K562 (cell line): ENCODE measurements around the gene RFC2. TPM values are rescaled to one million over a fixed set of nuclear protein-coding genes. Genes with fewer than 3 reads are reported as not detected.

Source experiments
- CREB1 ChIP-seq, 2 experiments: sonication (generic) in 1 of 2; formaldehyde crosslinking in 1 of 2; IDR thresholded peaks; 2 replicates each; pipeline versions ENCODE4 v1.6.1 to v1.8.0; 2012 to 2022; ENCODE audit warnings: inconsistent platforms in 1 of 2, mild to moderate bottlenecking in 1 of 2, missing genetic modification reagents in 1 of 2, moderate library complexity in 1 of 2
- CTCF ChIP-seq, 3 experiments: IDR thresholded peaks in 2 of 3; conservative IDR thresholded peaks in 1 of 3; 2 replicates each; pipeline ENCODE4 v1.5.1; 2011 to 2012; ENCODE audit warnings: low read length in 3 of 3, mild to moderate bottlenecking in 3 of 3, control low read depth in 2 of 3, improper control_type of control experiment in 1 of 3, inconsistent platforms in 1 of 3, low read depth in 1 of 3, mixed read lengths in 1 of 3, moderate library complexity in 1 of 3; ENCODE audit not compliant: insufficient read depth in 2 of 3
- ETS1 ChIP-seq: conservative IDR thresholded peaks from 2 replicates; pipeline ENCODE4 v1.6.1; 2011; ENCODE audit warnings: low read depth, mild to moderate bottlenecking, low read length; ENCODE audit not compliant: control insufficient read depth
- KDM5B ChIP-seq: fragments of 200-600 bp; sonication (generic); IDR thresholded peaks from 2 replicates; pipeline ENCODE4 v1.6.1; 2012; ENCODE audit warnings: low read depth, mild to moderate bottlenecking, moderate library complexity, low read length, control low read depth, inconsistent platforms; ENCODE audit not compliant: insufficient replicate concordance
- MCM5 ChIP-seq: fragments of 450-650 bp; IDR thresholded peaks from 2 replicates; pipeline ENCODE4 v1.6.1; 2016; ENCODE audit warnings: low read depth
- PHF8 ChIP-seq: fragments of 200-600 bp; sonication (generic); IDR thresholded peaks from 2 replicates; pipeline ENCODE4 v1.6.1; 2012; ENCODE audit warnings: mixed run types, mild to moderate bottlenecking, inconsistent platforms, low read length, moderate library complexity, borderline replicate concordance
- RB1 ChIP-seq: fragments of 450-650 bp; IDR thresholded peaks from 2 replicates; pipeline ENCODE4 v1.6.1; 2017; ENCODE audit warnings: low read depth, mild to moderate bottlenecking
- RHOXF2B ChIP-seq: fragments of 250-450 bp; sonication (Bioruptor Pico); conservative IDR thresholded peaks from 2 replicates; pipeline ENCODE4 v1.5.1; 2021
- TGIF2 ChIP-seq: sonication (generic); formaldehyde crosslinking; IDR thresholded peaks from 2 replicates; pipeline ENCODE4 v1.8.1; 2022; ENCODE audit warnings: mild to moderate bottlenecking, missing genetic modification reagents, moderate library complexity
- TOE1 ChIP-seq, 2 experiments: fragments of 450-650 bp in 1 of 2; sonication (generic) in 1 of 2; formaldehyde crosslinking in 1 of 2; IDR thresholded peaks; 2 replicates each; pipeline versions ENCODE4 v1.7.1 to v1.8.0; 2016 to 2022; ENCODE audit warnings: borderline replicate concordance in 2 of 2, mild to moderate bottlenecking in 2 of 2, antibody characterized with exemption in 1 of 2, inconsistent platforms in 1 of 2, low read depth in 1 of 2, missing genetic modification reagents in 1 of 2, moderate library complexity in 1 of 2
- U2AF1 ChIP-seq: fragments of 200-400 bp; formaldehyde crosslinking; optimal IDR thresholded peaks from 2 replicates; pipeline ENCODE3; 2017; ENCODE audit warnings: mild to moderate bottlenecking, low read depth, low read length, moderate library complexity
- WHSC1 ChIP-seq: IDR thresholded peaks from one replicate; pipeline ENCODE4 v1.6.1; 2012; ENCODE audit warnings: low read length, control low read depth, inconsistent platforms
- ZNF717 ChIP-seq: fragments of 250-450 bp; sonication (Bioruptor Pico); IDR thresholded peaks from 2 replicates; pipeline ENCODE4 v1.5.0; 2021
- ZNF79 ChIP-seq: fragments of 250-450 bp; sonication (Bioruptor Pico); IDR thresholded peaks from 2 replicates; pipeline ENCODE4 v1.4.0; 2020; ENCODE audit warnings: low read depth, mild to moderate bottlenecking, moderate library complexity
- polyA plus RNA-seq, 8 experiments: library from polyadenylated mRNA; depleted of rRNA in 4 of 8; stranded (reverse) in 5 of 8; unstranded in 3 of 8; fragments of >200 nt; fragmentation: Nextera tagmentation in 2 of 8; fragmentation: Illumina TruSeq in 1 of 8; extraction: Ambion mirVana in 2 of 8; extraction: Trizol in 1 of 8; gene quantifications; 2 replicates each; pipeline versions ENCODE4 v1.2.1 to v1.2.3, GENCODE V29; 2011 to 2014; ENCODE audit warnings: inconsistent platforms in 1 of 8, missing spikeins in 1 of 8
- total RNA-seq, 7 experiments: library from RNA; depleted of rRNA in 6 of 7; stranded (reverse); fragments of >200 nt in 6 of 7; fragmentation: Illumina TruSeq in 2 of 7; extraction: Trizol in 2 of 7; gene quantifications; 2 replicates each; pipeline versions ENCODE4 v1.2.1 to v1.2.3, GENCODE V29; 2011 to 2021; ENCODE audit warnings: low replicate concordance in 1 of 7
- TF ChIP-seq, protein P1 (sequence below), 2 experiments: fragments of 450-650 bp; formaldehyde crosslinking in 1 of 2; IDR thresholded peaks; 2 replicates each; pipeline versions ENCODE4 v1.4.0 to v1.6.1; 2014 to 2020; ENCODE audit warnings: mild to moderate bottlenecking in 2 of 2, borderline replicate concordance in 1 of 2, low read depth in 1 of 2

RFC2 gene
- total and polyA plus RNA-seq, 9 of the 15 experiments (the other 6 are each of a cell fraction or from before 2014, with no cell fraction given) = 32.5 to 161 (median 102) TPM

GRCh38 chr7:74289018-74289658 is 34.9 kb upstream of the RFC2 start, which contains the start of gene CLIP2 (continued):
- TF ChIP-seq, protein P1, sequence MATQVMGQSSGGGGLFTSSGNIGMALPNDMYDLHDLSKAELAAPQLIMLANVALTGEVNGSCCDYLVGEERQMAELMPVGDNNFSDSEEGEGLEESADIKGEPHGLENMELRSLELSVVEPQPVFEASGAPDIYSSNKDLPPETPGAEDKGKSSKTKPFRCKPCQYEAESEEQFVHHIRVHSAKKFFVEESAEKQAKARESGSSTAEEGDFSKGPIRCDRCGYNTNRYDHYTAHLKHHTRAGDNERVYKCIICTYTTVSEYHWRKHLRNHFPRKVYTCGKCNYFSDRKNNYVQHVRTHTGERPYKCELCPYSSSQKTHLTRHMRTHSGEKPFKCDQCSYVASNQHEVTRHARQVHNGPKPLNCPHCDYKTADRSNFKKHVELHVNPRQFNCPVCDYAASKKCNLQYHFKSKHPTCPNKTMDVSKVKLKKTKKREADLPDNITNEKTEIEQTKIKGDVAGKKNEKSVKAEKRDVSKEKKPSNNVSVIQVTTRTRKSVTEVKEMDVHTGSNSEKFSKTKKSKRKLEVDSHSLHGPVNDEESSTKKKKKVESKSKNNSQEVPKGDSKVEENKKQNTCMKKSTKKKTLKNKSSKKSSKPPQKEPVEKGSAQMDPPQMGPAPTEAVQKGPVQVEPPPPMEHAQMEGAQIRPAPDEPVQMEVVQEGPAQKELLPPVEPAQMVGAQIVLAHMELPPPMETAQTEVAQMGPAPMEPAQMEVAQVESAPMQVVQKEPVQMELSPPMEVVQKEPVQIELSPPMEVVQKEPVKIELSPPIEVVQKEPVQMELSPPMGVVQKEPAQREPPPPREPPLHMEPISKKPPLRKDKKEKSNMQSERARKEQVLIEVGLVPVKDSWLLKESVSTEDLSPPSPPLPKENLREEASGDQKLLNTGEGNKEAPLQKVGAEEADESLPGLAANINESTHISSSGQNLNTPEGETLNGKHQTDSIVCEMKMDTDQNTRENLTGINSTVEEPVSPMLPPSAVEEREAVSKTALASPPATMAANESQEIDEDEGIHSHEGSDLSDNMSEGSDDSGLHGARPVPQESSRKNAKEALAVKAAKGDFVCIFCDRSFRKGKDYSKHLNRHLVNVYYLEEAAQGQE (IDR thresholded peaks at IDR 0.05; ENCODE audit: borderline replicate concordance) = no peak
- TF ChIP-seq, protein P1 (CRISPR knock-in tag; IDR thresholded peaks at IDR 0.05; ENCODE audit: low read depth) = no peak
- TF ChIP-seq U2AF1 = no peak
- no peak for TF ChIP-seq TGIF2
- 0 out of 2 replicates have a peak, but pooled peaks have one; percentile 3 for TF ChIP-seq CREB1 (IDR thresholded peaks at IDR 0.05)
- no peak for TF ChIP-seq CREB1 (CRISPR knock-in tag; IDR thresholded peaks at IDR 0.05)
- no peak for TF ChIP-seq MCM5
- TF ChIP-seq RHOXF2B (CRISPR knock-in tag) = no peak
- peak; percentile 84 for TF ChIP-seq RB1
- peak; percentile 62; the same call in 1 of the 2 replicates for TF ChIP-seq PHF8
- peak; percentile 65 for TF ChIP-seq KDM5B
- no peak; the same call in 1 of the 2 replicates for TF ChIP-seq ETS1
- 0 out of 6 replicates have a peak, but pooled peaks of 1 of the 3 experiments have one; percentile 10 for TF ChIP-seq CTCF (IDR thresholded peaks at IDR 0.05 in 2 of 3, conservative IDR thresholded peaks at IDR 0.05 in 1 of 3; ENCODE audit: insufficient read depth in 2 of 3, low read depth in 1 of 3, low read length in 3 of 3)
- no peak for TF ChIP-seq WHSC1
- TF ChIP-seq ZNF717 (CRISPR knock-in tag) = no peak
- no peak for TF ChIP-seq ZNF79 (CRISPR knock-in tag)
- peak; percentile 71; the same call in 1 of the 2 replicates for TF ChIP-seq TOE1 (IDR thresholded peaks at IDR 0.05; ENCODE audit: borderline replicate concordance)
- TF ChIP-seq TOE1 (CRISPR knock-in tag; IDR thresholded peaks at IDR 0.05; ENCODE audit: borderline replicate concordance, low read depth) = no peak
